C1 segment of cervical spinal cord (tissue), 14 donors: Measurements from ENCODE around the gene STAG1.
"Not testable (repeated sequence)": the region's sequence is repeated elsewhere in the genome, so short reads cannot be mapped to it uniquely, and the experiment has no call there.

Experiments
- DNase-seq, 14 donors: peaks; one replicate each; lab custom pipeline; 2025; lab: John Stamatoyannopoulos, UW

Gene STAG1

DNA sequence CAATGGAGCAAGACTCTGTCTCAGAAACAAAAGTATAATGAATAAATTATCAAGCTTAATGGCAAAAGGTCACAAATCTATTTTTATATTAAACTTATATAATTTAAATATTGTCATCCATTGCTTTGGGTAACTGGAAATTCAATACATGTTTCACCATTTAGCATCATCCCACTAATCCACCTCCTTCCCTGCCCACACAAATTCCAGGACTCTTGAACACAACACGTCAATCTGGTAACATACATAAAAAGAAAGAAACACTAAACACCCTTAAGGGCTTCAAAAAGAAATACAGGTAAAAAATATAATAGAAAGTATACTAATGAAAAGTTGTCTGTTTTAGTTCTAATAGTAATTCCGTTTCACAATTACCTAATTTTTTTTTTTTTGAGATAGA, 149.4 kb downstream of the STAG1 start:
- no peak for DNase-seq

DNA sequence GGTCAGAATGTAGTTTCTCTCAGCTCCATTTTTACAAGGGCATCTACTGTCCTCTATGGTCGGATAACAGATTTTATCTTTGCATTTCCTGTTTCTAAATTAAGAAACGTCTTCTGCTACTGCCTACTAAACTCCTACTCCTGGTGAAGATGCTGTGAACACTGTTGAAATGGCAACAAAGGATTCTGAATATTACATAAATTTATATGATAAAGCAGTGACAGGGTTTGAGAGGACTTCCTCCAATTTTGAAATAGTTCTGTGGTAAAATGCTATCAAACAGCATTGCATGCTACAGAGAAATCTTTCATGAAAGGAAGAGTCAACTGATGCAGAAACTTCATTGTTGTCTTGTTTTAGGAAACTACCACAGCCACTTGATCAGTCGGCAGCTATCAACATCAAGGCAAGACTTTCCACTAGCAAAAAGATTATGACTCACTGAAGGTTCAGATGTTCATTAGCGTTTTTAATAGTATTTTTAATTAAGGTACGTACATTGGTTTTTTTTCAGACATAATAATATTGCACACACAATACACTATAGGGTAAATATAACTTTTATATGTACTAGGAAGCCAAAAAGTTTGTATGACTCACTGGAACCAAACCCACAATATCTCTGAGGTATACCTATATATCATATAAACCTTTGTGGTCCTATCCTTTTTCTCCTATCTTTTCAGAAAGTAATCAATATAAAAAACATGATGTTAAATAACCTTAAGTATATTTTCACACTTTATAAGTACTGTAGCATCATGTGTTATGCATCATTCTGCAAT, 156.1 kb downstream of the STAG1 start:
- no peak for DNase-seq

DNA sequence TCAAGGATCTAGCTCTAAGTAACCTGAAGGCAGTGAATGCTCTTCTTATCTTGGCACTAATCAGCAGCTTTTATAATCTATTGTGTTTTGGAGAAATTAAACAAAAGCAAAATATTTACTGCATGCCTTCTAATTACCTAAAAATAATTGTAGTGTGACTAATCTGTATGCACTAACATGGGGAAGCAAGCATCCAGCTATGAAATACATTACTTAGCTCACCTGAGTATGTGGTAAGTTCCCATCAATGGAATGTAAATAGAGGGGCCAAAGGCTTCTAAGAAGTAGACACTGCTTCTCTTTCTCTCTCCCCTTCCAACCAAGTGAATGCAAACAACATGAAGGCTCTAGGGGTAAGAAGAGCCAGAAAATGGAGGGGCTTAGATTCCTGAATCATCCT, 165.6 kb downstream of the STAG1 start:
- DNase-seq = no peak

DNA sequence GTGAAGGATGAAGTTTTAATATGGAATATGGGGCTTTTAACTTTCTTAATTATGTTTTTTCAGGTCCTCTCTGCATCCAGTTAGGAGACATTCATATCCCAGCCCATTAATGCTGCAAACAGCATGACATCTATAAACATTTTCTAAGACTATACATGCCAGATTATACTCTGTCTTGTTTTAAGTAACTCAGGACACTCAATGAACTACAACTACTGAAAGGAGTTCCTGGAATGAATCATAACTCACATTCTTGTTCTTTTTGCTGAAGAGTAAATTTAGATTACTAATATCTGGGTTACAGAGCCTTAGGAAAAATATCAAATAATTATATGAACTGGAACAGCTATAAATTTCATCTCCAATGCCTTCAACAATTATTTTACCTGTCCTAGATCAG, 167.4 kb downstream of the STAG1 start:
- DNase-seq = no peak

DNA sequence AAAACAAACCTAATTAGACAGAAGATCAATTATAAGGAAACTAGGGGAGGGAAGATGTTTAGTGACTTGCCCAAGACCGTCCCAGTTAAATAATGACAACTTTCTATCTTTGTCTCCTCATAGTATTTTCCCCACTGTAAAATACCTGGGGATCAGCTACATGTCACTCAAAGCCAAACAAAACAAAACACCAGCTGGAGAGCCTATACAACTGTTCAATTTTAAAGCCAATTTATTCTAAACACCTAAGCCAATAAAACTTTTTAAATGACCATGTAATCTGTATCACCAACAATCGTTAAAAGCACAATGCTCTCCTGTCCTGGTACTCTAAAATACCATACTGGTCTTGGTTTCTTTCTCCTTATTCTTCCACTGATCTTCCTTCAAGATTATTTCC, 168.4 kb downstream of the STAG1 start:
- no peak for DNase-seq

DNA sequence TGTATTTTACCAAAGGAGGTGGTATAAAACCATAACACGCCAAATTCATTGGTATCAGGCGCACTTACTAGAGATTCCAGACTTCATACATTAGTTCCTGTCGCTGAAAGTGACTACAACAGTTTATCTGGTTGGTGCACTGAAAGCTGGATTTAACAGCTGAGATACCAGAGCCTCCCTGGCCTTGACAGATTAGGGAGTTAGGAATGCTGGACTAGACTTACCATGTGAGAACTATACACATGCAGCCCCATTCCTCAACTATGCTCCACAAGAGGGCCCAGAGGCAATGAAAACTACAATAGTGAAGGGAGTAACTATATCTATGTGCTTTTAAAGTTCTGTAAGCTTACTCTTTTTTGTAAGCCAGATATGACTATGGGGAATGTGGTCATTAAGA, 174.4 kb downstream of the STAG1 start:
- DNase-seq = no peak

DNA sequence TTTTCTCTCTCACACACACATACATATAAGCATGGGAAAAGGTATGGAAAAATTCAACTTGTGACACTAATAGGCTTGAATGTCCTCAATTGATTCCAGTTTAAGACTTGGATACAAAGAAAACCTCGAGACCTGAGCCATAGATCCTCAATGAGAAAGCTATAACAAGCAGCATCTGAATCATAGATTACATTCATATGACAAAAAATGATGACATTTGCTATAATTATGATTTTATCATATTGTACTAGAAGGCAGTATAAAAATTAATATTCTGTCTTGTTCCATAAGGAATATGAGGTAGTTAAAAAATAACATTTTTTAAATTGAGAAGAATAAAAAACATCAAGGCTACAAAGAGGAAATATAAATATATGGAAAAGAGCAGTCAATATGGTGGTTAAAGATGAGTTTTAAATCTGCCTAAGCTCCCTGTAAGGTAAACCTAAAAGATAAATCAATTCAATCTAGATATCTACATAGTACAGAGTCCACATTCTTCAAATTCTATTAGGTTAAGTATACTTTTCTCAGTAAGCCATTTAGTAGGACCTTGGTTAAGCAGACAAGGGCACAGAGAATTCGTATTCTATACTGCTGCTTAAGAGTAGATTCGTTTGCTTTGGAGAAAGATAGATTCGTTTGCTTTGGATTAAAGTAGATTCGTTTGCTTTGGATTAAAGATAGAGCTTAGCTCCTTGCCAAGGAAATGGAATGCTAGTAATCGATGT, 175.7 kb downstream of the STAG1 start:
- DNase-seq = no peak

DNA sequence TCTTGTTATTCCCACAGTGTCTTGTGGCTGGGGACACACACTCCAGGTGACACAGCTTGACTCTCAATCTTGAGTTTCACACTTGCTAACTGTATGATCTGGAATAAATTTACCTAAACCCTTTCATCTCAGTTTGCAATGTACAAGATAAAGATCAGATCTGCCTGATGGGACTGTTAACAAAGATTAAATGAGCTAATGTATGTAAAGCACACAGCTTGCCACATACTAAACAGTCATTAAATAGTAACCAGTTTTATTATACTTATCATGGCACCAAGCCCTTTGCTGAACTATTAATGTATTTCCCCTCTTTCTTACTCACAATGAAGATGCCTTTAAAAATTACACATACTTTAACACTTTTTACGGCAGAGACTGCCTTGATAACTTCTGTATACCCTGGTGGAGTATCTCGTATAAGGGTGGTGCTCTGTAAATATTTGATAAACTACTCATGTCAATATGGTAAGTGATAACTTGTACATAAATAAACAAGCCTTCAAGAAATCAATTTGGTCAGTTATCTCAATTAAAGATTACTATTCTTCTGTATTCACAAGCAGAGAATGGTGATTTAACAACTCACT, 184.5 kb downstream of the STAG1 start:
- DNase-seq = no peak

DNA sequence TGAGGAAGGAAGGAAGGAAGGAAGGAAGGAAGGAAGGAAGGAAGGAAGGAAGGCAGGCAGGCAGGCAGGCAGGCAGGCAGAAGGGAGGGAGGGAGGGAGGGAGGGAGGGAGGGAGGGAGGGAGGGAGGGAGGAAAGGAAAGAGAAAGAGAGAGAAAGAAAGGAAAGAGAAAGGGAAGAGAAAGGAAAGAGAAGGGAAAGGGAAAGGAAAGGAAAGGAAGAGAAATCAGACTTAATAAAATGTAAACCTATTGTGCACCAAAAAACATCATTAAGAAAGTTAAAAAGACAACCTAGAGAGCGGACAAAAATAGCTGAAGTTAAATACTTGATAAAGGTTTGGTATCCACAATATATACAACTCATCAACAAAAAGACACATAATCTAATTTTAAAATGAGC, 187.2 kb downstream of the STAG1 start:
- not testable (repeated sequence) for DNase-seq

DNA sequence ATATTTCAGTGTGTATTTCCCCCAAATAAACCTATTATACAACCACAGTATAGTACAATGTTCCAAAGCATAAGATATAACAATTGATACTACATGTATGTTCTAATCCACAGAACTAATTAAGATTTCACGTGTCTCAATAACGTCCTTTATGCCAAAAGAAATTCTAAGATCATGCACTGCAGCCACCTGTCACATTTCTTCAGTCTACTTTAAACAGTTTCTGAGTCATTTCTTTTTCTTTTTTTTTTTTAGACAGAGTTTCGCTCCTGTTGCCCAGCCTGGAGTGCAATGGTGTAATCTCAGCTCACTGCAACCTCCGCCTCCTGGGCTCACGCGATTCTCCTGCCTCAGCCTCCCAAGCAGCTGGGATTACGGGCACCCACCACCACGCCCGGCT, 190.2 kb downstream of the STAG1 start:
- DNase-seq = no peak

DNA sequence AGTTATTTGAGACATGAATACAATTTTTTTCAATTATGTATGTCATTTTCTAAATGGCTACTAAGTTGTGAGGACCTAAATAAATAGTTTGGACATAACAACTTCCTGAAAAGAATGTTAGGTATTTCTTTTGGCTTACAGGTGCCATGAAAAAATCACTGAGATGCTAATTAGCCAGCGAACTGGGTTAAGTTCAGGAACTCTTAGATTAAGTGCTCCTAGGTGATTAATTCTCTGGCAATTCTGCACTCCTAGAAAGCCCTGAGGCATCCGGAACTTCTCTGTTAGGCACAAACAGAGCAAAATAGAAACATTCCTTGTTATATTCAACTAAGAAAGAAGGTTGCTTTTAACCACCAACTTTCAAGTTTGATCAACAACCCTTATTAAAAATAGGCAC, 192.3 kb downstream of the STAG1 start:
- DNase-seq = no peak

DNA sequence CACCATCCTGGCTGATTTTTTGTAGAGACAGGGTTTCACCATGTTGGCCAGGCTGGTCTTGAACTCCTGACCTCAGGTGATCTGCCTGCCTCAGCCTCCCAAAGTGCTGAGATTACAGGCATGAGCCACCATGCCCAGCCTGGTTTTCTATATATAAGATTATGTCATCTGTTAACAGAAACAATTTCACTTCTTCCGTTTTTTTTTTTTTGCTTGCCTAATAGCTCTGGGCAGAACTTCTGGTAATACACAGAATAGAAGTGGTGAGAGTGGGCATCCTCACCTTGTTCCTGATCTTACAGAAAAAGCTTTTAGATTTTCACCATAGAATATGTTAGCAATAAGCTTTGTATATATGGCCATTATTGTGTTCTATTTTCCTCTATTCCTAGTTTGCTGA, 202.7 kb downstream of the STAG1 start:
- not testable (repeated sequence) for DNase-seq

DNA sequence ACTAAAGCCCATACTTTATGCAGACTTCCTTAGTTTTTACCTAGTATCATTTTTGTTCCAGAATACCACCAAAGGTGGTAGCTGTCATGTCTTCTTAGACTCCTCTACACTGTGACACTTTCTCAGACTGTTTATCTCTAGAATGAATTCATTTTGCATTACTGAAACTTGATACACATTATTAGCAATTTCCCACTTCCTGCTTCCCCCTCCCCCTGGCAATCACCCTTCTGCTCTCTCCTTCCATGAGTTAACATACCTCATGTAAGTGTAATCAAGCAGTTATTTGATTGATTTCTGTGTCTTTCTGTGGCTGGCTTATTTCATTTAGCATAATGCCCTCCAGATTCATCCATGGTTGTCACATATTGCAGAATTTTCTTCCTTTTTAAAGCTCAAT, 204.9 kb downstream of the STAG1 start:
- DNase-seq = no peak

DNA sequence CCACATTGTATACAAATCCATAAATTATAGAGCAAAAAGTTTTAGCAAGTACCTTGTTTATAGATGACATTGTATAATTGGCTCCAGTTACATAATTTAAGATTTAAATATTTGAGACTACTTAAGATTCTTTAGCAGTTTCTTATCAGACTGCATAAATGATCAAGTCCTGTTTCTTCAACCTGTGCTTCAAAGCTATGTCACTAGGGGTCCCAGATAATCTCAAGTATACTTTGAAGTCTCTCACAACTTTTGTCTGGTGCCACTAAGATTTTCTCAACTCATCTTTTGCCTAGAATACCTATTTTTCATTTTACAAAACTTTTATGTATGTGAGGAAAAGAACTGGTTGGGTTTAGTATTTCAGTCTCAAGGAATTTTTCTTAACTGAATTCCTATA, 205.5 kb downstream of the STAG1 start:
- DNase-seq = no peak

DNA sequence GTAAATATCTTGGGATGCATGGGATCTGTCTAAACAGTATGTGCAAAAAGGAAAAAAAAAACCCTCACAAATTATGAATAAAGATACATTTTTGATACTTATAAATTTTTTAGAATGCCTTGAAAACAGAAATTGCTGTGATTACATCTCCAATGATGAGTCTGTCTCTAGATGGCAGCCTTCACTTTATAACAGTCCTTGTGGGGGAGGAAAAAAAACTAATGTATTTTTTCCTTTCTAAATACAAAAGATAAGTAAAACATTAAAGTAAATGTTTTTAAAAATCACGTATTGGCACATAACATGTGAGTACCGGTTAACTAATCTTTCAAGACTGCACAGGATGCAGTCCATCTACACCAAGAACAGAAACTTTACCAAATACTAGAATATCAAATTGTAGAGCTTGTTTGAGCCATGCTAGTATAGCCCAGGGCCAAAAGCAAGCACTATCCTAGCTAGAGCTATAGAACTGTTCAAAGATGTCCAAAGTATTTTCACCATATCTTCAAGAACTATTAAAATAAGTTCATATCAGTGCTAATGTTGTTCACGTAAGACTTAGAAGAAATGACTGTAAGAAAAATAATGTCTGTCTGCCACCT, 206.4 kb downstream of the STAG1 start:
- no peak for DNase-seq

DNA sequence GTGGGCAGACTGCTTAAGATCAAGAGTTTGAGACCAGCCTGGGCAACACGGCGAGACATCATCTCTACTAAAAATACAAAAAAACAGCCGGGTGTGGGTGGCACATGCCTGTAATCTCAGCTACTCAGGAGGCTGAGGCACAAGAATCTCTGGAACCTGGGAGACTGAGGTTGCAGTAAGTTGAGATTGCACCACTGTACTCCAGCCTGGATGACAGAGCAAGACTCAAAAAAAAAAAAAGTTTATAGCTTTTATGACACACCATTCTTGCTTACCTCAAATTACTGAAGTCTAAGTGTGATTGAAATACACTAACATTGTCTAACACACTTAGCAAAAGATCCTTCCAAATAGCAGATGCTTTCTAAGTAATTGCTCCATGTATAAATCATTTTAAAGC, 207.6 kb downstream of the STAG1 start:
- DNase-seq = no peak

DNA sequence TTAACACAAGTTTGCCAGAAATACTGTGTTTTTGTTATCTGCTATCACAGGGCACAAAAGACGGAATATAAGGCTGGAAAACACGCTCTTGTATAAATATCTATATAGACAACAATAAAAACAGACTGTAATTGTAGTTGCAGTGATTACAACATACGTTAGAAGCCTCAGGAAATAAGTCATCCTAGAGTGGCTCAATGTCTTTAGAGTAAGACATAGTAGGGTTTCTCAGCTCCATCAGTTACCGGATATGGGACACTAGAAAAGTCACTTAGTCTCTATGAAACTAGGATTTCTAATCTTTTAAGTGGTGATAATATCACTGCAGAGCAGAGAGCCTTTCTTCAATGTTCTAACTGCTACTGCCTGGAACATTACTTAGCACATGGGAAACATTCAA, 208.8 kb downstream of the STAG1 start:
- DNase-seq = no peak

DNA sequence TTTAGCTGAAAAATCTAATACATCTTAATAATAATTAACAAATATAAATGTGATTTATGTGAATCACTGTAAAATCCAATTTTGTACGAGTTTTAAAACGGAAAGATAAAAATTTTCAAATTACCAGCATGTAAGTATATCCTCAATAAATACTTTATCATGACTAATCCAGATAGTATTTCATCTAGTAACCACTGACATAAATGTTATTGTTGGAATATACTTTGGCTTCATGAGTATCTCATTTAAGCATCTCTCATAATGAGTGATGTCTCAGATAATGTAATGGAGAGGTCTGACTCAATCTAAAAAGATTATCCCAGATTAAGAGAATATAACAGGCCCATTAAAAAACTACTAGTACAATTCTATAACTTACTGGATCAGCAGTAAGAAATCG, 216.3 kb downstream of the STAG1 start:
- no peak for DNase-seq

DNA sequence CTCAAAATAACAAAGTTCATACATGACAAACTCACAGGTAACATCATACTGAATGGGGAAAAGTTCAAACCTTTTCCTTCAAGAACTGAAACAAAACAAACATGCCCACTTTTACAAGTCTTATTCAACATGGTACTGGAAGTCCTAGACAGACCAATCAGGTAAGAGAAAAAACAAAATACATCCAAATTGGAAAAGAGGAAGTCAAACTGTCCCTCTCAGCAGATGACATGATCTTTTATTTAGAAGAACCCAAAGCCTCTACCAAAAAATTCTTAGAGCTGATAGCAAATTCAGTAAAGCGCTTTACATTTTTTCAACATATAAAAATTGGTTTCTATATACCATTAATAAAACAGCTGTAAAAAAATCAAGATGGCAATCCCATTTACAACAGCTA, 219.4 kb downstream of the STAG1 start:
- DNase-seq = no peak

DNA sequence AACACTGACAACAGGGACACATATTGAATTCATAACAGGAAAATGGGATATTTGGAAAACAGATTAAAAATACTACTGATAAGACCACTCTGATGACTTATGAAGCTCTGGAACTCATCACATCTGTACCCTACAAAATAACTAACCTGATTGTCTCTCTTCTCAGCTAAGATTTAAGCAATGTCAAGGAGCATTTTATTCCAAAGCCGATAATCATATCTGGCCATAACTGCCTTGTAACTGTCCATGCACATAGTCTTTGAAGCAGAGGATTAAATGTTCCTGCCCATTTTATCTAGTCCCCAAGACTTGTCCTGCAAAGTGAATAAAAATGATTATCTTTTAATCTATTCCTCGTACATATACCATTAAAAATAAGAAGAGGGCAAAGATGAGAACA, 234.1 kb downstream of the STAG1 start:
- no peak for DNase-seq

DNA sequence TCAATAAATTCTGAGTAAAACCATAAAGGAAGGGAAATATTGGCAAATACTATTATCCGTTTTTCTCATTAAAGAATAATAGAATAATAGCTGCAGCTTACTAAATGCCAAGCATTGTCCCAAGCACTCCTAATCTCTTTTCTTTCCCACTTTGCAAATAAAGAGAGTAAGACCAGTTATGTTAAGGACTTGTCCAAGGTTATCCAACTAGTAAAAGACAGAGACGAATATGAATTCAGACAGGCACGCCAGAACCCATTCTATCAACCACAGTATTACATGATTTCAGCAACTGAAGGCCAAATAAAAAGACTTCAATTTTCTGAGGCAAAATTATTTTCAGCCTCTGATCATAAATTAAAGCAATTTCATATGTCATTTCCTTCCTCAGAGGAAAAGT, 235.5 kb downstream of the STAG1 start:
- no peak for DNase-seq

DNA sequence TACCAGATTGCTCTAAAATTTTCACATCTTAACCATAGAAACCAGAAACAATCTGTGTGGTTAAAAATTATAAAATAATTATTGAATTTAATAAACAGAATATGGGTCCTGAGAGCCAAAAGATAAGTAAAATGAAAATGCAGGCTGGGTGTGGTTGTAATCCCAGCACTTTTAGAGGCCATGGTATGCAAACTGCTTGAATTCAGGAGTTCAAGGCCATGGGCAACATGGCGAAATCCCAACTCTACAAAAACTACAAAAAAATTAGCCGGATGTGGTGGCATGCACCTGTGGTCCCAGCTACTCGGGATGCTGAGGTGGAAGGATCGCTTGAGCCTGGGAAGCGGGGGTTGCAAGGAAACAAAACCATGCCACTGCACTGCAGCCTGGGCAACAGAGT, 236.1 kb downstream of the STAG1 start:
- DNase-seq = no peak

DNA sequence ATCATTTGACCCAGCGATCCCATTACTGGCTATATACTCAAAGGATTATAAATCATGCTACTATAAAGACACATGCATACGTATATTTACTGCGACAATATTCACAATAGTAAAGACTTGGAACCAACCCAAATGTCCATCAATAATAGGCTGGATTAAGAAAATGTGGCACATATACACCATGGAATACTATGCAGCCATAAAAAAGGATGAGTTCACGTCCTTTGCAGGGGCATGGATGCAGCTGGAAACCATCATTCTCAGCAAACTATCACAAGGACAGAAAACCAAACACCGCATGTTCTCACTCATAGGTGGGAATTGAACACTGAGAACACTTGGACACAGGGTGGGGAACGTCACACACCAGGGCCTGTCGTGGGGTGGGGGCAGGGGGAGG, 237.6 kb downstream of the STAG1 start:
- DNase-seq = not testable (repeated sequence)
